A673 (cell line): ENCODE results near the gene PNPLA6. TPM values are rescaled to one million over a fixed set of nuclear protein-coding genes. Genes with fewer than 3 reads are reported as not detected.

Experiments used
- BruUV-seq: library from RNA; stranded (reverse); fragments of 400-500 nt; replicated peaks from 2 replicates; lab custom pipeline; 2021; lab: Mats Ljungman, UMichigan
- CTCF ChIA-PET: fragments of 300-600 bp; sonication (Branson Sonifier 250); formaldehyde crosslinking; loops from one replicate; lab custom pipeline; 2022; ENCODE audit warnings: antibody characterized with exemption; lab: Charles Lee
- POLR2A ChIA-PET: fragments of 300-600 bp; sonication (Branson Sonifier 250); formaldehyde crosslinking; loops from one replicate; lab custom pipeline; 2022; ENCODE audit warnings: antibody characterized with exemption; ENCODE audit not compliant: low non-redundant PET; lab: Charles Lee
- DNase-seq: peaks from one replicate; pipeline ENCODE4 v3.0.0-alpha.2; 2015; ENCODE audit warnings: low spot score
- H3K27ac ChIP-seq: fragments of 200-600 bp; sonication (generic); 2 replicates; pipeline ENCODE4 v1.5.1; 2016; ENCODE audit warnings: mixed run types, low read depth, mild to moderate bottlenecking, mixed read lengths, antibody characterized with exemption, low read length; ENCODE audit not compliant: poor library complexity, severe bottlenecking
- H3K27me3 ChIP-seq: fragments of 200-600 bp; sonication (generic); replicated peaks from 2 replicates; pipeline ENCODE4 v1.6.1; 2017; ENCODE audit warnings: mixed run types, low read depth, mild to moderate bottlenecking, mixed read lengths, antibody characterized with exemption, low read length; ENCODE audit not compliant: insufficient read depth, poor library complexity
- H3K36me3 ChIP-seq: fragments of 200-600 bp; sonication (generic); 2 replicates; pipeline ENCODE4 v1.6.1; 2016; ENCODE audit warnings: mixed run types, mild to moderate bottlenecking, mixed read lengths, antibody characterized with exemption, low read length; ENCODE audit not compliant: insufficient read depth, poor library complexity, severe bottlenecking
- H3K4me1 ChIP-seq: fragments of 200-600 bp; sonication (generic); 2 replicates; pipeline ENCODE4 v1.6.1; 2017; ENCODE audit warnings: mixed run types, mild to moderate bottlenecking, mixed read lengths, antibody characterized with exemption, low read length; ENCODE audit not compliant: insufficient read depth, poor library complexity, severe bottlenecking
- H3K4me3 ChIP-seq: fragments of 200-600 bp; sonication (generic); 2 replicates; pipeline ENCODE4 v1.5.1; 2016; ENCODE audit warnings: low read depth, mixed run types, mild to moderate bottlenecking, mixed read lengths, low read length; ENCODE audit not compliant: poor library complexity, severe bottlenecking
- H3K9me3 ChIP-seq: fragments of 200-600 bp; sonication (generic); 2 replicates; pipeline ENCODE4 v1.6.1; 2016; ENCODE audit warnings: mixed run types, low read depth, mild to moderate bottlenecking, mixed read lengths, antibody characterized with exemption, low read length; ENCODE audit not compliant: poor library complexity, severe bottlenecking
- CTCF ChIP-seq: fragments of 300-800, 200-600 bp; sonication (generic); conservative IDR thresholded peaks from 2 replicates; pipeline ENCODE4 v1.5.1; 2017; ENCODE audit warnings: low read depth, mild to moderate bottlenecking, antibody characterized with exemption, low read length, moderate library complexity, mixed read lengths
- EZH2 ChIP-seq: fragments of 200-600 bp; sonication (generic); IDR thresholded peaks from 2 replicates; pipeline ENCODE4 v1.6.1; 2017; ENCODE audit warnings: borderline replicate concordance, low read depth, mild to moderate bottlenecking, mixed read lengths, antibody characterized with exemption, low read length; ENCODE audit not compliant: poor library complexity, severe bottlenecking
- intact Hi-C: fragments of 100-400 bp; cut with micrococcal nuclease; formaldehyde crosslinking; loops from one replicate; pipeline ENCODE4 v1.10.0; 2022; ENCODE audit not compliant: unreplicated experiment
- total RNA-seq: library from RNA; stranded (reverse); gene quantifications from 2 replicates; pipeline ENCODE4 v1.2.3, GENCODE V29; 2021

Gene PNPLA6
- total RNA-seq, 1 experiment from 2014 or later, result 70.4 TPM

- peaks cover 10% of the 10 kb centered on the region for H3K36me3 ChIP-seq
Observed at GRCh38 chr19:7554565-7554964, 19.0 kb downstream of the PNPLA6 start.

GRCh38 chr19:7554990-7555864, 19.7 kb downstream of the PNPLA6 start:
- Histone ChIP-seq H3K27me3 (no peaks in the 10 kb centered on the region), H3K36me3 (peaks cover 10% of the 10 kb centered on the region), H3K4me3 (no peak overlapping the region), H3K4me1 (no peaks in the 10 kb centered on the region), H3K27ac (no peak overlapping the region), H3K9me3 (no peaks in the 10 kb centered on the region)
- ChIA-PET POLR2A (no interaction called here), CTCF (interaction anchor here (0.8 kb wide), 1 partner anchor 13 kb away, joined by 3 read pairs; no protein-coding TSS in a partner anchor)
- BruUV-seq, result no TSS peak
- TF ChIP-seq EZH2 (no peak), CTCF (no peak)
- peak; percentile 41 for DNase-seq
- intact Hi-C loops, result no loop called here

More at GRCh38 chr19:7554565-7554964, 19.0 kb downstream of the PNPLA6 start:
- Histone ChIP-seq H3K27me3 (no peaks in the 10 kb centered on the region), H3K9me3 (no peaks in the 10 kb centered on the region), H3K4me3 (no peak overlapping the region), H3K4me1 (no peaks in the 10 kb centered on the region), H3K27ac (no peak overlapping the region)
- intact Hi-C loops, result no loop called here
- no peak for DNase-seq
- no TSS peak for BruUV-seq
- TF ChIP-seq CTCF (no peak), EZH2 (no peak)
- CTCF ChIA-PET, result no interaction called here
- POLR2A ChIA-PET, result no interaction called here

- CTCF ChIA-PET, result no interaction called here
- no peaks in the 10 kb centered on the region for H3K4me1 ChIP-seq
Observed at GRCh38 chr19:7556696-7557315, 21.3 kb downstream of the PNPLA6 start.

More at GRCh38 chr19:7556696-7557315, 21.3 kb downstream of the PNPLA6 start:
- no peak for TF ChIP-seq CTCF
- no peak for TF ChIP-seq EZH2
- POLR2A ChIA-PET, result no interaction called here
- H3K9me3 ChIP-seq, result no peaks in the 10 kb centered on the region
- no TSS peak for BruUV-seq
- no peak overlapping the region for H3K4me3 ChIP-seq
- H3K27ac ChIP-seq, result no peak overlapping the region
- intact Hi-C loops, result no loop called here
- H3K36me3 ChIP-seq, result peaks cover 4% of the 10 kb centered on the region
- H3K27me3 ChIP-seq, result no peaks in the 10 kb centered on the region
- no peak for DNase-seq
